Uterine smooth muscle cell (primary cell): ENCODE data around the gene OPTC. TPM values are rescaled to one million over a fixed set of nuclear protein-coding genes. Genes with fewer than 3 reads are reported as not detected.

Experiments
- total RNA-seq: library from RNA; depleted of rRNA; stranded (reverse); fragments of >200 nt; gene quantifications from 2 replicates; pipeline ENCODE4 v1.2.3, GENCODE V29; 2014

OPTC gene, protein sequence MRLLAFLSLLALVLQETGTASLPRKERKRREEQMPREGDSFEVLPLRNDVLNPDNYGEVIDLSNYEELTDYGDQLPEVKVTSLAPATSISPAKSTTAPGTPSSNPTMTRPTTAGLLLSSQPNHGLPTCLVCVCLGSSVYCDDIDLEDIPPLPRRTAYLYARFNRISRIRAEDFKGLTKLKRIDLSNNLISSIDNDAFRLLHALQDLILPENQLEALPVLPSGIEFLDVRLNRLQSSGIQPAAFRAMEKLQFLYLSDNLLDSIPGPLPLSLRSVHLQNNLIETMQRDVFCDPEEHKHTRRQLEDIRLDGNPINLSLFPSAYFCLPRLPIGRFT
- not detected in 2 replicates for total RNA-seq

DNA sequence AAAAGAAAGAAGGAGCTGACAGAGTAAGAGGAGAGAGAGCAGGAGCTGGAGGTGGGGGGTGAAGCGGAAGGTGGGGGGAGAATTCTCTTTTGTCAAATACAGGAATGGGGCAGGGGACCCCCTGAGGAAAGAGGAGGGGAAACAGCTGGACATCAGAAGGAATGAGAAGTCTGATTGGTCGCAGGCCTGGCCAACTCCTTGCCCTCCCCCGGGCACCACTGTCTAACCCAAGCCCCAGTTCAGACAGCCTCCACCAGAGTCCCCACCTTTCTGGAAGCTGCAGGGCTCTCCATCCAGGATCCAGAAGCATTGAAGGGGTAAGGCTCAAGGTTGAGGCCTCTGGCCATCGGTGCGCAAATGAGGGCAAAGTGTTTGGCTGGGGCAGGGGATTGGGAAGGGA is at the start of gene OPTC:
Gene OPTC (plus strand): TSS at position 253 of the 400 bp plus-strand sequence. CDS start 1,853 bp downstream, outside the sequence.

DNA sequence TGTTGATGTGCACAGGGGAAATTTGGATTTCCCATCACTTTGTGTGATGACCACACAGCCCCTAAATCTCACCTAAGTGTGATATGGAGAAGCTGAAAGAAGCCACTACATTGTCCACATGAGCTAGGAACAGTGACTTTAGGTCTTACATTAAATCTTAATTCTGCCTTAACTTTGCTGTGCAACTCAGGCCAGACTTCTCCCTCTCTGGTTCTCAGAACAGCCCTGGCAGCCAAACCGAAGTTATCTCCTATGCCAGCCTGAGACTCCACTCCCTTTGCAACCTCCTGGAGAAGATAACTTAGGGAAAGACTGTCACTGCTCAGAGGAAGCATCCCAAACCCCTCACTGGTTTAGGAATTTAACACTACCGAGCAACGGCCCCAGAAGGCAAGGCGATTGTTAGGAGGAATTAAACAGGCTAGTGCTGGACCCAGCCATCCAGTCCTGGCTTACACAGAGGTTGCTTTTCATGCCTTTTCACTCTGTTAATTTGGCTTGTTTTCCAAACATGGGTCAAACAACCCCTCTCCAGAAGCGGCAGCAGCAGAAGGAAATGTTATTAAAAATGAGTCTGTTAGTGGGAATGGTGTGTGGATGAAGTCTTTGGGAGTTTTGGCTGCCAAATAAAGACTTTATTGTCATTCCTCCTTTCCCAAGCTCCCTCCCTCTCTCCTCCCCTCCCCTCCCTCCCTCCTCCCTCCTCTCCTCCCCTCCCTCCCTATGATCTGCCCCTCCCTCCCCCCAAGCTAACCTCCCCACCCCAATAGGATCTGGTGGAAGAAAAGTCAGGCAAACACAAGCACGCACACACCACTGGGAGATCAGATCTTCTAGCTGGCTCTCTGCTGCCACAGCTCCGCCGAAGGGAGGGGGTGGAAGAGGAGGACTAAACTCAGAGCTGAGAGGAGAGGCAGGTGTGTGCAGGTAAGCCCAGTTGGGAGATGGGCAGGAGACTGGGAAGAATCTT is 18.7 kb upstream of the OPTC start, which contains the start of gene PRELP:
Gene PRELP (plus strand): TSS at position 795 of the 970 bp plus-strand sequence. CDS start 7,379 bp downstream, outside the sequence.

Other genes starting within 250 kb of the OPTC start
- 2.7 and 8.9 TPM in 2 replicates for gene BTG2, start 188.6 kb upstream of the OPTC start, total RNA-seq
- 0.33 and 8.4 TPM in 2 replicates for gene FMOD, start 143.0 kb upstream of the OPTC start, total RNA-seq
- 0.33 and 1.9 TPM in 2 replicates for gene PRELP, start 18.3 kb upstream of the OPTC start, total RNA-seq
- 186 TPM in 2 replicates for gene ATP2B4, start 132.7 kb downstream of the OPTC start, total RNA-seq